ENCODE data around the gene RSKR.
"Not testable (repeated sequence)": the region's sequence is repeated elsewhere in the genome, so short reads cannot be mapped to it uniquely, and the experiment has no call there.

RSKR gene

DNA sequence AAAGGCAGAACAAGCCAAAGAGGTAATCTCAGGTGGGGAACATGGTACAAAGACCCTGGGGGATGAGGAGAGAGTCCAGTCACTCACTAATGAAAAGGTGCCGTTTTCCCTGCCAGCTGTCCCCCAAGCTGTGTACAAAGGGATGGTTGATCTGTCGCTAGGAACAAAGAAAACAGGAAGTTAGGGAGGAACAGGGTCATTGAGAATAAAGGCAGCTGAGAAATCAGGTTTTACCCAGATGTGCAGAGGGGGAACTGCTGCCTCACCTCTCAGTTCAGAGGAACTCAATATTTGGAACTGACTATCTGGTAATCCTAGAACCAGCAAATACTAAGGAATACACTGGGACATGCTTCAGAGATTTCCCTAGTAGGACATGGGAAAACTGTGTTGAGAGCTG, 1.5 kb downstream of the RSKR start:
- Histone ChIP-seq H3K9me2 (replicated peaks; ENCODE audit: insufficient read depth, low read length) (no peaks in the 10 kb centered on the region), H3K79me2 (ENCODE audit: insufficient read depth, low read length) (no peaks in the 10 kb centered on the region), H3K4me2 (ENCODE audit: low read depth, low read length, poor library complexity, severe bottlenecking) (no peak overlapping the region), H3F3A (ENCODE audit: insufficient read depth) (0 out of 2 replicates have a peak, but pooled peaks cover 4% of the 10 kb centered on the region), H3K27ac (ENCODE audit: low read depth, low read length) (no peak overlapping the region), H3K27me3 (ENCODE audit: low read length) (no peaks in the 10 kb centered on the region), H2AFZ (ENCODE audit: low read depth, low read length, severe bottlenecking) (no peak overlapping the region), H3K4me3 (ENCODE audit: insufficient read depth, low read length, poor library complexity, severe bottlenecking) (no peak overlapping the region), H3K36me3 (ENCODE audit: low read length) (peaks cover 29% of the 10 kb centered on the region), H3K9ac (ENCODE audit: low read length) (no peak overlapping the region), H3K9me3 (ENCODE audit: insufficient read depth, low read length) (no peaks in the 10 kb centered on the region), H4K20me1 (ENCODE audit: low read depth, low read length) (no peaks in the 10 kb centered on the region)
- TF ChIP-seq EZH2phosphoT487 (conservative IDR thresholded peaks at IDR 0.05; ENCODE audit: low read length): no peak
- TF ChIP-seq, protein P1, sequence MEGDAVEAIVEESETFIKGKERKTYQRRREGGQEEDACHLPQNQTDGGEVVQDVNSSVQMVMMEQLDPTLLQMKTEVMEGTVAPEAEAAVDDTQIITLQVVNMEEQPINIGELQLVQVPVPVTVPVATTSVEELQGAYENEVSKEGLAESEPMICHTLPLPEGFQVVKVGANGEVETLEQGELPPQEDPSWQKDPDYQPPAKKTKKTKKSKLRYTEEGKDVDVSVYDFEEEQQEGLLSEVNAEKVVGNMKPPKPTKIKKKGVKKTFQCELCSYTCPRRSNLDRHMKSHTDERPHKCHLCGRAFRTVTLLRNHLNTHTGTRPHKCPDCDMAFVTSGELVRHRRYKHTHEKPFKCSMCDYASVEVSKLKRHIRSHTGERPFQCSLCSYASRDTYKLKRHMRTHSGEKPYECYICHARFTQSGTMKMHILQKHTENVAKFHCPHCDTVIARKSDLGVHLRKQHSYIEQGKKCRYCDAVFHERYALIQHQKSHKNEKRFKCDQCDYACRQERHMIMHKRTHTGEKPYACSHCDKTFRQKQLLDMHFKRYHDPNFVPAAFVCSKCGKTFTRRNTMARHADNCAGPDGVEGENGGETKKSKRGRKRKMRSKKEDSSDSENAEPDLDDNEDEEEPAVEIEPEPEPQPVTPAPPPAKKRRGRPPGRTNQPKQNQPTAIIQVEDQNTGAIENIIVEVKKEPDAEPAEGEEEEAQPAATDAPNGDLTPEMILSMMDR (IDR thresholded peaks at IDR 0.05; ENCODE audit: insufficient read depth, low read length, poor library complexity, severe bottlenecking): no peak

DNA sequence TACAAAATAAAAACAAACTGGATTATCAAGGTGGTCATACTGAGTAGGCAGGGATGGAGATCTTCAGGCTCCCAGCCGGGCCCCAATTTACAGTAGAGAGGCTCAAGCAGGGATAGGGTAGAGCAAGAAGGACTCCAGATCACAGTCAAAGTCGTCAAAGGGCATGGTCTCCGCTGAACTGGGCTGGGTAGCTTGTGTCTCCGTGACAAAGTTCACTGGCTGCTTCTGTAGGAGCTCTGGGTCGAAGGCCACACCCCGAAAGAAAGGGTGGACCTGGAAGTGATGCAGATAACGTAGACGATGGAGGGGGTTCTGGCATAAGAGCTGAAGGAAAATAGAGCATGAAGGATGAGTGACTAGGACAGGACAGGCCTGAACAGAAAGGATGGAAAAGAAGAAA, 3.6 kb downstream of the RSKR start:
- Histone ChIP-seq H3K4me3 (ENCODE audit: insufficient read depth, low read length, poor library complexity, severe bottlenecking) (no peak overlapping the region), H3F3A (ENCODE audit: insufficient read depth) (0 out of 2 replicates have a peak, but pooled peaks cover 4% of the 10 kb centered on the region), H3K27me3 (ENCODE audit: low read length) (no peaks in the 10 kb centered on the region), H3K9me2 (replicated peaks; ENCODE audit: insufficient read depth, low read length) (no peaks in the 10 kb centered on the region), H3K9me3 (ENCODE audit: insufficient read depth, low read length) (no peaks in the 10 kb centered on the region), H3K79me2 (ENCODE audit: insufficient read depth, low read length) (no peaks in the 10 kb centered on the region), H3K9ac (ENCODE audit: low read length) (no peak overlapping the region), H4K20me1 (ENCODE audit: low read depth, low read length) (no peaks in the 10 kb centered on the region), H3K27ac (ENCODE audit: low read depth, low read length) (no peak overlapping the region), H3K4me2 (ENCODE audit: low read depth, low read length, poor library complexity, severe bottlenecking) (no peak overlapping the region), H2AFZ (ENCODE audit: low read depth, low read length, severe bottlenecking) (no peak overlapping the region), H3K36me3 (ENCODE audit: low read length) (peaks cover 17% of the 10 kb centered on the region)
- no peak for TF ChIP-seq EZH2phosphoT487 (conservative IDR thresholded peaks at IDR 0.05; ENCODE audit: low read length)
- TF ChIP-seq, protein P1 (IDR thresholded peaks at IDR 0.05; ENCODE audit: insufficient read depth, low read length, poor library complexity, severe bottlenecking): no peak

DNA sequence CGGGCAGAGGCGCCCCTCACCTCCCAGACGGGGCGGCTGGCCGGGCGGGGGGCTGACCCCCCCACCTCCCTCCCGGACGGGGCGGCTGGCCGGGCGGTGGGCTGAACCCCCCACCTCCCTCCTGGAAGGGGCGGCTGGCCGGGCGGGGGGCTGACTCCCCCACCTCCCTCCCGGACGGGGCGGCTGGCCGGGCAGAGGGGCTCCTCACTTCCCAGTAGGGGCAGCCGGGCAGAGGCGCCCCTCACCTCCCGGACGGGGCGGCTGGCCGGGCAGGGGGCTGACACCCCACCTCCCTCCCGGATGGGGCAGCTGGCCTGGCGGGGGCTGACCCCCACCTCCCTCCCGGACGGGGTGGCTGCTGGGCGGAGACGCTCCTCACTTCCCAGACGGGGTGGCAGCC, 10.0 kb downstream of the RSKR start:
- not testable (repeated sequence) for H3K36me3 ChIP-seq (ENCODE audit: low read length); H3K79me2 ChIP-seq (ENCODE audit: insufficient read depth, low read length); H2AFZ ChIP-seq (ENCODE audit: low read depth, low read length, severe bottlenecking); H3K27ac ChIP-seq (ENCODE audit: low read depth, low read length); H3K4me3 ChIP-seq (ENCODE audit: insufficient read depth, low read length, poor library complexity, severe bottlenecking); H3K9me2 ChIP-seq (replicated peaks; ENCODE audit: insufficient read depth, low read length); H3K4me2 ChIP-seq (ENCODE audit: low read depth, low read length, poor library complexity, severe bottlenecking); H4K20me1 ChIP-seq (ENCODE audit: low read depth, low read length); H3K27me3 ChIP-seq (ENCODE audit: low read length); H3K9me3 ChIP-seq (ENCODE audit: insufficient read depth, low read length); H3K9ac ChIP-seq (ENCODE audit: low read length)
- H3F3A ChIP-seq (ENCODE audit: insufficient read depth): peaks cover 17% of the 10 kb centered on the region

DNA sequence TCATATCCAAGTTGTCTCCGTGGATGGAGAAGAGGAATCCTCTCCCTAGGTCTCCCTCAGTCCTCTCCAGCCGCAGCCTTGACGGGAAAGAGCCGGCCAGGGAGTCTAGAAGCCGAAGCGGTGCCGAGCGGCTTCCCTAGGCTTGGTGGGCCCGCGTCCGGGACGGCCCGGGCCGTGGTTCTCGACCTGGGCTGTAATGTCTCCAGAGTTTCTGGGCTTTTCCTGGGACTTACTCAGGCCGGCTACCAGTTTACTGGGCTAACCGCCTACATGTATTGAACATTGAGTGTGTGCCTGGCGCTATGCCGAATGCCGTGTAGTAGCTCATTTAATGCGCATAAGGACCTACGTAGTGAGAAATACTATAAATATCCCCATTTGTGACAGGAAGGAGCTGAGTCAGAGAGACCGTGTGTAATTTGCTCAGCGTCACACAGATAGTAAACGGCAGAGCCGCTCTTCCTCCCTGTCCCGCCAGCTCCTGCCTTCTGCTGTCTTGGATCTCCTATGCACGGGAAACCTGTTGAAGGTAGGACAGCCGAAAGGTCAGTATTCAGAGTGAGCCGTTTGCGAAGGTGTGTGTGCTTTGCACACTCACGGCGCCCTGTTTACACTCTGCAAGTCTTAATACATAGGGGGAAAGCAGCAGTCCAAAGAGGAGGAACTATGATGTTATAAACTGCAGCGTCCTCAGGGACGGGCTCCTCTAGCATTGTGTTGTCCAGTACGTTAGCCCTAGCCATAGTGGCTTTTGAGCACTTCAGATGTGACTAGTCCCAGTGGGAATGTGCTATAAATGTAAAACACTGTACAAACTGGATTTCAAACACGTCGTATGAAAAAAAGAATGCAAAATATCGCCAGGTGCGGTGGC, 14.4 kb downstream of the RSKR start:
- Histone ChIP-seq H3K79me2 (ENCODE audit: insufficient read depth, low read length) (peaks cover 29% of the 10 kb centered on the region), H3K9me2 (replicated peaks; ENCODE audit: insufficient read depth, low read length) (no peaks in the 10 kb centered on the region), H3K4me3 (ENCODE audit: insufficient read depth, low read length, poor library complexity, severe bottlenecking) (peak overlapping the region; percentile 91), H3K4me2 (ENCODE audit: low read depth, low read length, poor library complexity, severe bottlenecking) (peak overlapping the region; percentile 83), H3F3A (ENCODE audit: insufficient read depth) (peaks cover 13% of the 10 kb centered on the region), H3K36me3 (ENCODE audit: low read length) (no peaks in the 10 kb centered on the region; the same call in 1 of the 2 replicates), H2AFZ (ENCODE audit: low read depth, low read length, severe bottlenecking) (peak overlapping the region; percentile 52), H3K27ac (ENCODE audit: low read depth, low read length) (peak overlapping the region; percentile 75), H4K20me1 (ENCODE audit: low read depth, low read length) (no peaks in the 10 kb centered on the region), H3K9me3 (ENCODE audit: insufficient read depth, low read length) (no peaks in the 10 kb centered on the region), H3K27me3 (ENCODE audit: low read length) (no peaks in the 10 kb centered on the region), H3K9ac (ENCODE audit: low read length) (peak overlapping the region; percentile 88)
- no peak for TF ChIP-seq EZH2phosphoT487 (conservative IDR thresholded peaks at IDR 0.05; ENCODE audit: low read length)
- TF ChIP-seq, protein P1 (IDR thresholded peaks at IDR 0.05; ENCODE audit: insufficient read depth, low read length, poor library complexity, severe bottlenecking): no peak
